Neural progenitor cell (in vitro differentiated cells): ENCODE measurements around the gene IGF2. TPM values are rescaled to one million over a fixed set of nuclear protein-coding genes. Genes with fewer than 3 reads are reported as not detected.

Source experiments
- DNase-seq: peaks from one replicate; pipeline ENCODE4 v3.0.0-alpha.2; 2016; ENCODE audit warnings: low spot score
- H2AFZ ChIP-seq: fragments of 200-600 bp; sonication (generic); replicated peaks from 2 replicates; pipeline ENCODE4 v1.6.1; 2016; ENCODE audit warnings: antibody characterized with exemption
- H3F3A ChIP-seq: fragments of 200-600 bp; sonication (generic); 2 replicates; pipeline ENCODE4 v1.6.1; 2016; ENCODE audit warnings: antibody characterized with exemption, low read depth
- H3K27ac ChIP-seq: fragments of 200-600 bp; sonication (generic); 2 replicates; pipeline ENCODE4 v1.5.1; 2016; ENCODE audit warnings: mild to moderate bottlenecking
- H3K27me3 ChIP-seq: fragments of 200-600 bp; sonication (generic); 2 replicates; pipeline ENCODE4 v1.6.1; 2016; ENCODE audit warnings: mild to moderate bottlenecking, moderate library complexity
- H3K36me3 ChIP-seq: fragments of 200-600 bp; sonication (generic); 2 replicates; pipeline ENCODE4 v1.5.1; 2016
- H3K4me1 ChIP-seq: fragments of 200-600 bp; sonication (generic); 2 replicates; pipeline ENCODE4 v1.6.1; 2016; ENCODE audit warnings: mixed run types
- H3K4me2 ChIP-seq: fragments of 200-600 bp; sonication (generic); 2 replicates; pipeline ENCODE4 v1.6.1; 2016
- H3K4me3 ChIP-seq: fragments of 200-600 bp; sonication (generic); 2 replicates; pipeline ENCODE4 v1.5.1; 2016
- H3K79me2 ChIP-seq: fragments of 200-600 bp; sonication (generic); 2 replicates; pipeline ENCODE4 v1.6.1; 2016; ENCODE audit warnings: low read depth
- H3K9ac ChIP-seq: fragments of 200-600 bp; sonication (generic); 2 replicates; pipeline ENCODE4 v1.6.1; 2016
- H3K9me3 ChIP-seq: fragments of 200-600 bp; sonication (generic); 2 replicates; pipeline ENCODE4 v1.5.1; 2016; ENCODE audit warnings: low read depth
- H4K20me1 ChIP-seq: fragments of 200-600 bp; sonication (generic); 2 replicates; pipeline ENCODE4 v1.6.1; 2016; ENCODE audit warnings: low read depth
- H3K27ac Mint-ChIP-seq: 3 replicates; pipeline ENCODE4 v1.8.0; 2021; ENCODE audit warnings: mixed read lengths
- H3K27me3 Mint-ChIP-seq: 2 replicates; pipeline ENCODE4 v1.8.0; 2022; ENCODE audit warnings: low read depth, mild to moderate bottlenecking, inconsistent platforms, moderate library complexity, mixed read lengths; ENCODE audit not compliant: insufficient read depth
- H3K36me3 Mint-ChIP-seq: 3 replicates; pipeline ENCODE4 v1.8.0; 2021; ENCODE audit warnings: mixed read lengths
- H3K4me1 Mint-ChIP-seq: 3 replicates; pipeline ENCODE4 v1.8.0; 2021; ENCODE audit warnings: mixed read lengths
- H3K4me3 Mint-ChIP-seq: 3 replicates; pipeline ENCODE4 v1.8.0; 2021; ENCODE audit warnings: mild to moderate bottlenecking, moderate library complexity, mixed read lengths
- H3K9me3 Mint-ChIP-seq: 3 replicates; pipeline ENCODE4 v1.8.0; 2020; ENCODE audit warnings: mixed read lengths
- CTCF ChIP-seq: fragments of 200-600 bp; sonication (generic); IDR thresholded peaks from 2 replicates; pipeline ENCODE4 v1.5.1; 2017; ENCODE audit warnings: antibody characterized with exemption, mild to moderate bottlenecking
- EZH2 ChIP-seq: fragments of 200-600 bp; sonication (generic); IDR thresholded peaks from 2 replicates; pipeline ENCODE4 v1.6.1; 2017; ENCODE audit warnings: antibody characterized with exemption, mild to moderate bottlenecking, moderate library complexity
- EZH2phosphoT487 ChIP-seq: fragments of 200-600 bp; sonication (generic); IDR thresholded peaks from 2 replicates; pipeline ENCODE4 v1.6.1; 2017; ENCODE audit warnings: antibody characterized with exemption
- total RNA-seq: library from RNA; depleted of rRNA; stranded (reverse); fragments of >200 nt; gene quantifications from 2 replicates; pipeline ENCODE4 v1.2.3, GENCODE V29; 2015; ENCODE audit warnings: low replicate concordance

Gene IGF2
- total RNA-seq, 1 donor from 2014 or later, result 0.45 TPM

GRCh38 chr11:2097356-2097997 lies 41.7 kb downstream of the IGF2 start:
- H3K27me3 ChIP-seq, result peaks cover 7% of the 10 kb centered on the region
- Mint-ChIP-seq H3K27me3 (peaks cover 16% of the 10 kb centered on the region), H3K36me3 (no peaks in the 10 kb centered on the region), H3K4me1 (peaks cover 25% of the 10 kb centered on the region), H3K9me3 (peaks cover 6% of the 10 kb centered on the region), H3K27ac (peak overlapping the region; percentile 86), H3K4me3 (peak overlapping the region; percentile 54)
- peak overlapping the region; percentile 43 for H3K4me2 ChIP-seq
- no peak overlapping the region for H3K9ac ChIP-seq
- TF ChIP-seq CTCF (no peak), EZH2 (peak; percentile 42)
- H3K27ac ChIP-seq, result no peak overlapping the region
- H2AFZ ChIP-seq, result no peak overlapping the region
- H3K4me1 ChIP-seq, result peaks cover 13% of the 10 kb centered on the region
- no peaks in the 10 kb centered on the region for H3K36me3 ChIP-seq
- H3K9me3 ChIP-seq, result no peaks in the 10 kb centered on the region
- peak; percentile 92 for DNase-seq
- H3K79me2 ChIP-seq, result no peaks in the 10 kb centered on the region
- H3K4me3 ChIP-seq, result no peak overlapping the region
- no peaks in the 10 kb centered on the region for H3F3A ChIP-seq
- H4K20me1 ChIP-seq, result peaks cover 5% of the 10 kb centered on the region

DNA sequence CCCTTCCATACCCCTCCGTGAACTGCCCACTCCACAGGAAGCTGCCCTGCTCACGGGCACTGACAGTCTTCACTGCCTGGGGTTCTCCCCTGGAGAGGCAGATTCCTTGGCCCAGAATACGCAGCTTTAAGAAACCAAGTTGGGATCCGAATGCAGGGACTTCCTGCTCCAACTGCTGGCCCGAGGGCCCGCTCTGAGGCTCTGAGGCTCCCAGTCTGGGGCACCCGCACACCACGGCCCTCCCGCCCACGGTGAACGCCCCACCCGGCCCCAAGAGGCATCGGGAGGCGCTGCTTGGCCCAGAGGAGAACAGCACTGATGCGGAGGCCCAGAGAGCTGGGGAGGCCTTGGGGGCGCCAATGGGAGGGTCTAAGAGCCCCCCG lies 42.3 kb downstream of the IGF2 start:
- Histone ChIP-seq H3K4me1 (peaks cover 13% of the 10 kb centered on the region), H3K79me2 (no peaks in the 10 kb centered on the region), H3K36me3 (no peaks in the 10 kb centered on the region), H3K27me3 (peaks cover 7% of the 10 kb centered on the region), H3K9ac (no peak overlapping the region), H3K4me3 (no peak overlapping the region), H4K20me1 (peaks cover 5% of the 10 kb centered on the region), H3K27ac (no peak overlapping the region), H3K4me2 (peak overlapping the region; percentile 43), H2AFZ (no peak overlapping the region), H3F3A (no peaks in the 10 kb centered on the region), H3K9me3 (no peaks in the 10 kb centered on the region)
- peaks cover 25% of the 10 kb centered on the region for H3K4me1 Mint-ChIP-seq
- peaks cover 6% of the 10 kb centered on the region for H3K9me3 Mint-ChIP-seq
- H3K36me3 Mint-ChIP-seq, result no peaks in the 10 kb centered on the region
- peaks cover 13% of the 10 kb centered on the region for H3K27me3 Mint-ChIP-seq
- no peak for DNase-seq
- peak overlapping the region; percentile 86 for H3K27ac Mint-ChIP-seq
- TF ChIP-seq EZH2 (no peak), EZH2phosphoT487 (no peak), CTCF (no peak)
- H3K4me3 Mint-ChIP-seq, result peak overlapping the region; percentile 67

DNA sequence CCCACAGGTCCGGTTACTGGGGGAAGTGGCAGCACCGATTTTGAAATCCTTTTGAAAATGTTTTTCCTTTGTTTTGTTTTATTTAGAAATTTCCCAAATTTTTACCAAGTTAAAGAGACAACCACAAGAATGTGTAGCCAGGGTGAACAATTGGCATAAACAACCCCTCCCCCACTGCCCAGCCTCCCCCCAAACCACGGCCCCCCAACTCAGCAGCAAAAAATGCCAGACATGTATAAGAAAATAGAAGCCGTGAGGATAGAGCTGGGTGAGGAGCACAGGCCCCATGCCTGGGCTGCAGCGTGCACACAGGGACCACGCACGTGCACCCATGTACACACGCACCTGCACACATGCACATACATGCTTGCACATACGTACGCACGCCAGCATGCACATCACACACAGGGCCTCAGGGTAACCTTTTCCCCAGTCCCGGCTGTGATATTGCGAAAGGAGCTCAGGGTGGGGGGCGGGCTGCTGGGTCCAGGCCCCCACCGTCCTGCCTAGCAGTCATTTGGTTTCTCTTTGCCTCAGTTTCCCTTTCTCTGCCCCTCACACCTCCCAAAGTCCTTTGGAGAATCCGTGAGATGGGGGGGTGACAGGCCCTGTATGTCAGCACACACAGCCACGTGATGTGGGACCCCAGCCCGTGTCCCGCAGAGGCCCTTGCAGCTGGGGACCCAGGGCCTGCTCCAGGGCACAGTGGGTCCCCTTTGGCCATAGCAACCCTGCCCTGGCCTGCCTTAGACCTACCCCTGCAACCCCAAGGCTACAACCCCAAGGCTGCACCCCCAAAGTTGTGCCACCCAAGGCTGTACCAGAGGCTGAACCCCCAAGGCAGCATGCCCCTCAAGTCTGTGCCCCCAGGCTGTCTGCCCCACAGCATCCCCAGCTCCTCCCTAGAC lies 42.9 kb downstream of the IGF2 start:
- Histone ChIP-seq H3K27me3 (peaks cover 7% of the 10 kb centered on the region), H3K4me2 (no peak overlapping the region), H3F3A (no peaks in the 10 kb centered on the region), H3K4me3 (no peak overlapping the region), H3K4me1 (peaks cover 13% of the 10 kb centered on the region), H3K9ac (no peak overlapping the region), H3K9me3 (no peaks in the 10 kb centered on the region), H4K20me1 (peaks cover 5% of the 10 kb centered on the region), H2AFZ (no peak overlapping the region), H3K36me3 (no peaks in the 10 kb centered on the region), H3K79me2 (no peaks in the 10 kb centered on the region), H3K27ac (no peak overlapping the region)
- TF ChIP-seq EZH2 (no peak), CTCF (no peak), EZH2phosphoT487 (no peak)
- H3K36me3 Mint-ChIP-seq, result no peaks in the 10 kb centered on the region
- peaks cover 25% of the 10 kb centered on the region for H3K4me1 Mint-ChIP-seq
- peaks cover 6% of the 10 kb centered on the region for H3K9me3 Mint-ChIP-seq
- H3K27me3 Mint-ChIP-seq, result peaks cover 11% of the 10 kb centered on the region
- no peak for DNase-seq
- H3K27ac Mint-ChIP-seq, result peak overlapping the region; percentile 51
- peak overlapping the region; percentile 67 for H3K4me3 Mint-ChIP-seq
